Vagina (tissue), 2 donors: ENCODE data around the gene WDR37.

ENCODE experiments used
- POLR2A ChIP-seq, 2 donors: fragments of 450-650 bp; IDR thresholded peaks; one replicate each; pipeline ENCODE4 v1.6.1; 2017; ENCODE audit warnings: antibody characterized with exemption in 2 of 2, mild to moderate bottlenecking in 2 of 2, moderate library complexity in 2 of 2
- POLR2AphosphoS5 ChIP-seq, 2 donors: sonication (generic); formaldehyde crosslinking; IDR thresholded peaks; one replicate each; pipeline ENCODE4 v1.9.0; 2017; ENCODE audit warnings: antibody characterized with exemption in 2 of 2, mild to moderate bottlenecking in 2 of 2, low read depth in 1 of 2; ENCODE audit not compliant: insufficient read depth in 1 of 2
- TF ChIP-seq, protein P1 (sequence below), 3 experiments: fragments of 450-650 bp in 2 of 3; fragments of 200-600 bp in 1 of 3; sonication (generic) in 1 of 3; IDR thresholded peaks; one replicate each; pipeline ENCODE4 v1.5.1; 2017 to 2019; ENCODE audit warnings: antibody characterized with exemption in 3 of 3, mild to moderate bottlenecking in 2 of 3, moderate library complexity in 2 of 3

DNA sequence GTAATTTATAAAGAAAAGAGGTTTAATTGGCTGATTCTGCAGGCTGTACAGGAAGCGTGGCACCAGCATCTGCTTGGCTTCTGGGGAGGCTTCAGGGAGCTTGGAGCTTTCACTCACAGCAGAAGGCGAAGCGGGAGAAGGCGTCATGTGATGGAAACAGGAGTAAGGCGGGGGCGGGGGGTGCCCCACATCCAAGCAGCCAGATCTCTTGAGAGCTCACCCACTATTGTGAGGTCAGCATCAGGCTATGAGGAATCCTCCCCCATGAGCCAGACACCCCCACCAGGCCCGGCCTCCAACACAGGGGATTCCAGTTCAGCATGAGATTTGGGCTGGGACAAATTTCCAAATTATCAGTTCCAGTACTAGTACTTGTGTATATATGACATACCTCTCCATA, 46.2 kb downstream of the WDR37 start:
- TF ChIP-seq POLR2A (IDR thresholded peaks at IDR 0.05) (no peak), POLR2AphosphoS5 (IDR thresholded peaks at IDR 0.05; ENCODE audit: insufficient read depth in 1 of 2, low read depth in 1 of 2) (no peak)
- TF ChIP-seq, protein P1, sequence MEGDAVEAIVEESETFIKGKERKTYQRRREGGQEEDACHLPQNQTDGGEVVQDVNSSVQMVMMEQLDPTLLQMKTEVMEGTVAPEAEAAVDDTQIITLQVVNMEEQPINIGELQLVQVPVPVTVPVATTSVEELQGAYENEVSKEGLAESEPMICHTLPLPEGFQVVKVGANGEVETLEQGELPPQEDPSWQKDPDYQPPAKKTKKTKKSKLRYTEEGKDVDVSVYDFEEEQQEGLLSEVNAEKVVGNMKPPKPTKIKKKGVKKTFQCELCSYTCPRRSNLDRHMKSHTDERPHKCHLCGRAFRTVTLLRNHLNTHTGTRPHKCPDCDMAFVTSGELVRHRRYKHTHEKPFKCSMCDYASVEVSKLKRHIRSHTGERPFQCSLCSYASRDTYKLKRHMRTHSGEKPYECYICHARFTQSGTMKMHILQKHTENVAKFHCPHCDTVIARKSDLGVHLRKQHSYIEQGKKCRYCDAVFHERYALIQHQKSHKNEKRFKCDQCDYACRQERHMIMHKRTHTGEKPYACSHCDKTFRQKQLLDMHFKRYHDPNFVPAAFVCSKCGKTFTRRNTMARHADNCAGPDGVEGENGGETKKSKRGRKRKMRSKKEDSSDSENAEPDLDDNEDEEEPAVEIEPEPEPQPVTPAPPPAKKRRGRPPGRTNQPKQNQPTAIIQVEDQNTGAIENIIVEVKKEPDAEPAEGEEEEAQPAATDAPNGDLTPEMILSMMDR (IDR thresholded peaks at IDR 0.05), result no peak
